Lung microvascular endothelial cell (primary cell): ENCODE measurements around the gene BRIP1. TPM values are rescaled to one million over a fixed set of nuclear protein-coding genes. Genes with fewer than 3 reads are reported as not detected.
"Not testable (repeated sequence)": the region's sequence is repeated elsewhere in the genome, so short reads cannot be mapped to it uniquely, and the experiment has no call there.

Source experiments
- DNase-seq, 2 donors: peaks; one replicate each; pipeline versions ENCODE4 v3.0.0 to v3.0.0-alpha.2; 2010; ENCODE audit warnings: low read depth in 2 of 2
- total RNA-seq: library from RNA; depleted of rRNA; stranded (reverse); fragments of >200 nt; gene quantifications from 2 replicates; pipeline ENCODE4 v1.2.1, GENCODE V29; 2014

BRIP1 gene
- 1.8 and 4.4 TPM in 2 replicates for total RNA-seq

GRCh38 chr17:61862975-61863800, at the start of gene BRIP1:
TSS of gene BRIP1 (minus strand) at chr17:61863528. CDS start at chr17:61861539, 1,989 bp downstream.
- peak; percentile 93 to 96 for DNase-seq

GRCh38 chr17:61908292-61909037, 45.1 kb upstream of the BRIP1 start:
- DNase-seq: no peak

GRCh38 chr17:61907361-61907760, 44.0 kb upstream of the BRIP1 start:
- no peak for DNase-seq

- DNase-seq: no peak
Measured at GRCh38 chr17:61904094-61904710, 40.9 kb upstream of the BRIP1 start.

- no peak for DNase-seq
Measured at GRCh38 chr17:61903251-61903650, 39.9 kb upstream of the BRIP1 start.

GRCh38 chr17:61897548-61898180, 34.3 kb upstream of the BRIP1 start:
- DNase-seq: no peak

GRCh38 chr17:61895391-61895790, 32.1 kb upstream of the BRIP1 start:
- no peak for DNase-seq

- DNase-seq: not testable (repeated sequence)
Measured at GRCh38 chr17:61894310-61894709, 31.0 kb upstream of the BRIP1 start.

- DNase-seq: not testable (repeated sequence)
Measured at GRCh38 chr17:61887733-61888132, 24.4 kb upstream of the BRIP1 start.

GRCh38 chr17:61885865-61886264, 22.5 kb upstream of the BRIP1 start:
- DNase-seq: peak in 1 of 2 donors; percentile 11

- DNase-seq: no peak
Measured at GRCh38 chr17:61884864-61885263, 21.5 kb upstream of the BRIP1 start.

- no peak for DNase-seq
Measured at GRCh38 chr17:61880589-61881102, 17.3 kb upstream of the BRIP1 start.

GRCh38 chr17:61878984-61879612, 15.8 kb upstream of the BRIP1 start:
- no peak for DNase-seq

- no peak for DNase-seq
Measured at GRCh38 chr17:61878520-61878919, 15.2 kb upstream of the BRIP1 start.

GRCh38 chr17:61877837-61878236, 14.5 kb upstream of the BRIP1 start:
- DNase-seq: no peak

- DNase-seq: no peak
Measured at GRCh38 chr17:61875804-61876203, 12.5 kb upstream of the BRIP1 start.

GRCh38 chr17:61875285-61875684, 12.0 kb upstream of the BRIP1 start:
- DNase-seq: no peak

- DNase-seq: no peak
Measured at GRCh38 chr17:61874075-61874474, 10.7 kb upstream of the BRIP1 start.

- DNase-seq: no peak
Measured at GRCh38 chr17:61872099-61872498, 8.8 kb upstream of the BRIP1 start.

- no peak for DNase-seq
Measured at GRCh38 chr17:61869138-61869537, 5.8 kb upstream of the BRIP1 start.

GRCh38 chr17:61868074-61868473, 4.7 kb upstream of the BRIP1 start:
- DNase-seq: no peak
